ENCODE results near the gene MTHFSD.

MTHFSD gene

DNA sequence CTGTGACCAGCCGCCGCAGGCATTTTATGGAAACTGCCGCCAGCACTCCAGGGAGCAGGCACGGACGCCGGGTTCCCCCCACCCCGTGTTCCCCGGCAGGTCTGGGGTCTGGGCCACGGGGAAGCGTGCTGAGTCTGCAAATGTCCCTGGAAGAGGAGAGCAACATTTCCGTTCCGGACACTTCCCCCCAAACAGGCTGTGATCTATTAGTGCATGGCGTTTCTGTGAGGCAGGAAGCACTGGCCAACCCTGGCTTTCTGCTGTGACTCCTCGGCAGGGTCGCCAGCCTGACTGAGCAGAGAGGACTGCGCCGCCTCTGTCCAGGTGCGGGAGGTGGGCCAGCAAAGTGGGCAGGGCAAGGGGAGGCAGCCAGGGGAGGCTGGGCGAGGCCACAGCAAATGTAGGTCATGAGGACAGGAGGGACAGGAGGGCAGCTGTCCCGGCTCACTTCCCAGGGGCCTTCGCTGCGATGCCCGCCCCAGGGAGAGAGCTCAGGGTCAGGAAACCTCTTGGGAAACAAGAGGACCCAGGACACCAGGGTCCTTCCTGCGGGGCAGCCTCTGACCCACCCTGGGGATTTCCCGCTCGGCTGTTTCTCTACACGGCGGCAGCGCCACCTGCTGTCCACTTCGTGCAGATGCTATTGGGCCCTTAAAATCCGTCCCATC is 35.3 kb downstream of the MTHFSD start:
- Histone ChIP-seq H3K9me3 (ENCODE audit: control insufficient read depth, low read length) (no peaks in the 10 kb centered on the region), H3K27me3 (replicated peaks; ENCODE audit: control insufficient read depth, insufficient read depth, low read length) (peaks cover 76% of the 10 kb centered on the region), H3K36me3 (ENCODE audit: control insufficient read depth, insufficient read depth, low read length, severe bottlenecking) (no peaks in the 10 kb centered on the region), H3K4me3 (ENCODE audit: low read length) (no peak overlapping the region), H3K4me1 (ENCODE audit: control insufficient read depth, insufficient read depth, low read length) (peaks cover 12% of the 10 kb centered on the region), H3K9ac (ENCODE audit: low read length) (no peak overlapping the region)
- peak; percentile 87 for DNase-seq (ENCODE audit: low read depth)

GRCh38 chr16:86519007-86519648 is 35.9 kb downstream of the MTHFSD start:
- Histone ChIP-seq H3K9me3 (ENCODE audit: control insufficient read depth, low read length) (no peaks in the 10 kb centered on the region), H3K4me3 (ENCODE audit: low read length) (no peak overlapping the region), H3K27me3 (replicated peaks; ENCODE audit: control insufficient read depth, insufficient read depth, low read length) (peaks cover 79% of the 10 kb centered on the region), H3K36me3 (ENCODE audit: control insufficient read depth, insufficient read depth, low read length, severe bottlenecking) (no peaks in the 10 kb centered on the region), H3K9ac (ENCODE audit: low read length) (no peak overlapping the region), H3K4me1 (ENCODE audit: control insufficient read depth, insufficient read depth, low read length) (peaks cover 12% of the 10 kb centered on the region)
- no peak for DNase-seq (ENCODE audit: low read depth)

- Histone ChIP-seq H3K4me1 (ENCODE audit: control insufficient read depth, insufficient read depth, low read length) (peaks cover 12% of the 10 kb centered on the region), H3K9me3 (ENCODE audit: control insufficient read depth, low read length) (no peaks in the 10 kb centered on the region), H3K36me3 (ENCODE audit: control insufficient read depth, insufficient read depth, low read length, severe bottlenecking) (no peaks in the 10 kb centered on the region), H3K4me3 (ENCODE audit: low read length) (no peak overlapping the region), H3K9ac (ENCODE audit: low read length) (no peak overlapping the region), H3K27me3 (replicated peaks; ENCODE audit: control insufficient read depth, insufficient read depth, low read length) (peaks cover 78% of the 10 kb centered on the region)
- peak; percentile 89 for DNase-seq (ENCODE audit: low read depth)
These were observed 37.3 kb downstream of the MTHFSD start for GRCh38 chr16:86517652-86518258.

DNA sequence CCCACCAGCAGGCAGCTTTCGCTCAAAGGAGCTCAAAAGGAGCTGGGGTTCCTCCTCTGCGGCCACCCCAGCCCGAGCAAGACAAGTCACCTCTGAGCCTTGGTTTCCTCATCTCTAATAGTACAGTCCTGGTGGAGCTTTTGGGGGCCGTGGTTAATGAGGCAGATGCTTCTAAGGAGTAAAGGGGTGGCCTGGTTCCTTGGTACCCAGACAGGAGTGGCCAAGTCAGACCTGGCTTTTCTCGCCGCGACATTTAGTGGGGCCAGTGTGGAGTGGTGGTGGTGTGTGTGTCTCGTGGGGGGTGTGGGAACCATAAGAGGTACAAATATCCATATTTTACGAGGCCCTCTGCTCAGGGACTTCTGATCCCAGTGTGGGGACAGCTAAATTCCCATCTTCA is 38.0 kb downstream of the MTHFSD start:
- H3K36me3 ChIP-seq (ENCODE audit: control insufficient read depth, insufficient read depth, low read length, severe bottlenecking) = no peaks in the 10 kb centered on the region
- no peak overlapping the region for H3K9ac ChIP-seq (ENCODE audit: low read length)
- no peak overlapping the region for H3K4me3 ChIP-seq (ENCODE audit: low read length)
- peaks cover 73% of the 10 kb centered on the region for H3K27me3 ChIP-seq (replicated peaks; ENCODE audit: control insufficient read depth, insufficient read depth, low read length)
- no peaks in the 10 kb centered on the region for H3K9me3 ChIP-seq (ENCODE audit: control insufficient read depth, low read length)
- no peak for DNase-seq (ENCODE audit: low read depth)
- H3K4me1 ChIP-seq (ENCODE audit: control insufficient read depth, insufficient read depth, low read length) = peaks cover 12% of the 10 kb centered on the region

DNA sequence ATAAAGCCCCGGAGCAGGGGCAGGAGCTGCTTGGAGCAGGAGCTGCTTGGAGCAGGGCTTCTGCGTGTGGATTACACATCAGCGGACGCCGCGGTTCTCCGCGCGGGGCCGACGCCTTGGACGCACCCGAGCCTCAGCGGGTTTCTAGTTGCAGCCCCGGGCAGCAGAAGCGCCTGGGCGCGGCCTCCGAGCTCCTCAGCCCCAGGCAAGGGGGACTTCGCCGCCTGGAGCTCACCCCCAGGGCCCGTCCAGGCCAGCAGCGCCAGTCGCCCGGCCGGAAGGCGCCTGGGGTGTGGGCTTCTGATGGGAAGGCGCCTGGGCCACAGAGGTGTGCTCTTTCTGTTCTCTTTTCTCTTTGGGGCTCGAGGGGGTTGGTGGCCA is 38.4 kb downstream of the MTHFSD start:
- H3K4me3 ChIP-seq (ENCODE audit: low read length) = no peak overlapping the region

GRCh38 chr16:86515777-86516622 is 39.0 kb downstream of the MTHFSD start:
- H3K27me3 ChIP-seq (replicated peaks; ENCODE audit: control insufficient read depth, insufficient read depth, low read length) = peaks cover 69% of the 10 kb centered on the region

More for the DNA sequence above, 38.4 kb downstream of the MTHFSD start:
- DNase-seq (ENCODE audit: low read depth) = no peak
- H3K9ac ChIP-seq (ENCODE audit: low read length) = no peak overlapping the region
- peaks cover 12% of the 10 kb centered on the region for H3K4me1 ChIP-seq (ENCODE audit: control insufficient read depth, insufficient read depth, low read length)
- H3K27me3 ChIP-seq (replicated peaks; ENCODE audit: control insufficient read depth, insufficient read depth, low read length) = peaks cover 72% of the 10 kb centered on the region
- H3K9me3 ChIP-seq (ENCODE audit: control insufficient read depth, low read length) = no peaks in the 10 kb centered on the region
- H3K36me3 ChIP-seq (ENCODE audit: control insufficient read depth, insufficient read depth, low read length, severe bottlenecking) = no peaks in the 10 kb centered on the region

GRCh38 chr16:86515413-86515776 is 39.6 kb downstream of the MTHFSD start:
- peaks cover 63% of the 10 kb centered on the region for H3K27me3 ChIP-seq (replicated peaks; ENCODE audit: control insufficient read depth, insufficient read depth, low read length)
- no peak for DNase-seq (ENCODE audit: low read depth)
- peak overlapping the region; percentile 46 for H3K4me3 ChIP-seq (ENCODE audit: low read length)

More at GRCh38 chr16:86515777-86516622, 39.0 kb downstream of the MTHFSD start:
- Histone ChIP-seq H3K4me1 (ENCODE audit: control insufficient read depth, insufficient read depth, low read length) (peaks cover 12% of the 10 kb centered on the region), H3K9me3 (ENCODE audit: control insufficient read depth, low read length) (no peaks in the 10 kb centered on the region), H3K36me3 (ENCODE audit: control insufficient read depth, insufficient read depth, low read length, severe bottlenecking) (no peaks in the 10 kb centered on the region), H3K4me3 (ENCODE audit: low read length) (peak overlapping the region; percentile 46), H3K9ac (ENCODE audit: low read length) (no peak overlapping the region)
- no peak for DNase-seq (ENCODE audit: low read depth)

GRCh38 chr16:86514481-86515376 is 40.3 kb downstream of the MTHFSD start:
- Histone ChIP-seq H3K4me1 (ENCODE audit: control insufficient read depth, insufficient read depth, low read length) (peaks cover 6% of the 10 kb centered on the region), H3K4me3 (ENCODE audit: low read length) (no peak overlapping the region), H3K9ac (ENCODE audit: low read length) (no peak overlapping the region), H3K9me3 (ENCODE audit: control insufficient read depth, low read length) (no peaks in the 10 kb centered on the region), H3K36me3 (ENCODE audit: control insufficient read depth, insufficient read depth, low read length, severe bottlenecking) (no peaks in the 10 kb centered on the region), H3K27me3 (replicated peaks; ENCODE audit: control insufficient read depth, insufficient read depth, low read length) (peaks cover 59% of the 10 kb centered on the region)
- no peak for DNase-seq (ENCODE audit: low read depth)

More at GRCh38 chr16:86515413-86515776, 39.6 kb downstream of the MTHFSD start:
- H3K9me3 ChIP-seq (ENCODE audit: control insufficient read depth, low read length) = no peaks in the 10 kb centered on the region
- peaks cover 8% of the 10 kb centered on the region for H3K4me1 ChIP-seq (ENCODE audit: control insufficient read depth, insufficient read depth, low read length)
- no peaks in the 10 kb centered on the region for H3K36me3 ChIP-seq (ENCODE audit: control insufficient read depth, insufficient read depth, low read length, severe bottlenecking)
- H3K9ac ChIP-seq (ENCODE audit: low read length) = no peak overlapping the region

DNA sequence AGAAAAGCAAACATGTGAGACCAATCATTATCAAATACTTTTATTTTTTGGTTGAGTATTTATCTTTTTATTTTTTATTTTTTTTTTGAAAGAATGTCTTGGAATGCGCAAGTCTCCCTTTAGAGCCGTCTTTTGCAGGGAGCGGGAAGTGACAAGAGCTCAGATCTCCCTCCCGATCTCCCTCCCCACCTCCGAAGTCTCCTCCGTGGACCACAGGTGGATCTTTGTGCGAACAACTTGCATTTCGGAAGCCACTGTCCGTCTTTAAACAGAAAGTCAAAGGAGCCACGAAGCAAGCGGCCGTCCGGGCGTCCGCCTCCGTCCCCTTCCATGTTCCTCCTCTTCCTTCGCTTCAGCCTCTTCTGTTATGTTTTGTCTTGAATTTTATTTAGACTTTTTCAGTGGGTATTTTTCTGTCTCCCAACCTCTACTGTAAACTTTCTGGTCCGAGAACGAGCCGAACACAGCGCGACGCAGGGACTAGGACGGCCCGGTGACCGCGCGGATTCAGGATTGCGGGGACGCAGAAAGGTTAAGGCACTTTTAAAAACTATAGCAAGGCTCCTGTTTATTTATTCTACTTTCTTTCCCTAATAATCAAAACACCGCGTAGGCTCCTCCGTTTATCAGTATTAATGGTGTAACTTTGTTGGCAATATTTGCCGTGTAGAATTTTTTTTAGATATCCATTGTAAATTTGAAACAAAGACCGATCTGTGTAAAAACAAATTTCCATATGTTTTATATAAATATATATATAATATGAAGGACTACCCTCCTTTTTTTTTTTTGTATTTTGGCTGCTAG is 41.4 kb downstream of the MTHFSD start:
- H3K9ac ChIP-seq (ENCODE audit: low read length) = no peak overlapping the region
- no peak overlapping the region for H3K4me3 ChIP-seq (ENCODE audit: low read length)
- H3K27me3 ChIP-seq (replicated peaks; ENCODE audit: control insufficient read depth, insufficient read depth, low read length) = peaks cover 55% of the 10 kb centered on the region
- DNase-seq (ENCODE audit: low read depth) = no peak
- H3K36me3 ChIP-seq (ENCODE audit: control insufficient read depth, insufficient read depth, low read length, severe bottlenecking) = no peaks in the 10 kb centered on the region
- H3K4me1 ChIP-seq (ENCODE audit: control insufficient read depth, insufficient read depth, low read length) = peaks cover 11% of the 10 kb centered on the region
- H3K9me3 ChIP-seq (ENCODE audit: control insufficient read depth, low read length) = no peaks in the 10 kb centered on the region
